Measurements from ENCODE around the gene ARRDC3. TPM values are rescaled to one million over a fixed set of nuclear protein-coding genes. Genes with fewer than 3 reads are reported as not detected.

The ARRDC3 gene, protein sequence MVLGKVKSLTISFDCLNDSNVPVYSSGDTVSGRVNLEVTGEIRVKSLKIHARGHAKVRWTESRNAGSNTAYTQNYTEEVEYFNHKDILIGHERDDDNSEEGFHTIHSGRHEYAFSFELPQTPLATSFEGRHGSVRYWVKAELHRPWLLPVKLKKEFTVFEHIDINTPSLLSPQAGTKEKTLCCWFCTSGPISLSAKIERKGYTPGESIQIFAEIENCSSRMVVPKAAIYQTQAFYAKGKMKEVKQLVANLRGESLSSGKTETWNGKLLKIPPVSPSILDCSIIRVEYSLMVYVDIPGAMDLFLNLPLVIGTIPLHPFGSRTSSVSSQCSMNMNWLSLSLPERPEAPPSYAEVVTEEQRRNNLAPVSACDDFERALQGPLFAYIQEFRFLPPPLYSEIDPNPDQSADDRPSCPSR
- 16.5 TPM for total RNA-seq
- long read RNA-seq, full-length matches to known transcripts, result 6 of 8 reads
- long read RNA-seq, partial matches to known transcripts, result 0 of 8 reads
- long read RNA-seq, other reads (novel, unspliced or antisense), result 2 of 8 reads

DNA sequence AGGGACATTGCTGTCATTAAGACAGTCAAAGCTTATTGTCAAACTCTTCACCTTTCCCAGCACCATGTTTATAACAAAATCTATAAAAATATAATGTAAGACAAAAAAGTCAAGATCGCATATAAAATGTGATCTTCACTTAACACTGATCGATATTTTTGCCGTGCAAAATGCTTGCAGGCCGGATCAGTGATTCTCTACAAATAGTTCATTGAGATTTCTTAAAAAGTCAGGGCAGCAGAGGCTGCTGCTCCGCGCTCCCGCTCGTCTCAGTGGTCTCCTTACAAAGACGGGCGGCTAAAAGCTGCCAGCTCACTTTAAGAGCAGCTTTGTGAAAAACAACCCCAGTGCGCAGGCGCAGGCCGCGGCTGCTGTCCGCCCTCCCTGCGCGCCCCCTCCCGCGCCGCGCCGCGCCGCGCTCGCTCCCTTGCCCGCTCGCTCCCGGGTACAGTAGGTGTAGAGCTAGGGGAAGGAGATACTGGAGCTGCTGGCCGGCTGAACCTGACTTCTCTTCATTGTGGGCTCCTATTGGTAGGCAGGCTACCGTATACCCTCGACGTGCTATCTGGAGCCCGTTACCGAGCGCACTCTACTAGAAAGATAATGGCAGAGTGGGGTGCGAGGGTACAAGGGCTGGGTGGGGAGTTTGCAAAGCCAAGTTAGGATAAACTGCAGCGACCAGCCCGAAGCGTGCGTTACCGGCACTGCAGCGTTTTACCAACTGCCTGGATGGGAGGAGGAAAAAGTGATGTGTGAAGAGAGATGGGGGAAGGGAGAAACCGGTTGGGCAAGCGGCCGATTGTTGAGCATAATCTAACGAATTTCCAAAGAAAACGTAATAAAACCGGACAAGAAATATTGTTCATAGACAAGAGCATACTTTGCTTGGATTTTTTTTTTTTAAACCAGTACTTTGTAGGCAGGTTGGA, at the start of gene ARRDC3:
TSS of gene ARRDC3 (minus strand) at position 291 of the 929 bp plus-strand sequence. CDS start at position 66, 225 bp downstream.
- ATAC-seq (peak; percentile 79), DNase-seq (peak; percentile 99)
- intact Hi-C loops (cut with micrococcal nuclease), result no loop called here

DNA sequence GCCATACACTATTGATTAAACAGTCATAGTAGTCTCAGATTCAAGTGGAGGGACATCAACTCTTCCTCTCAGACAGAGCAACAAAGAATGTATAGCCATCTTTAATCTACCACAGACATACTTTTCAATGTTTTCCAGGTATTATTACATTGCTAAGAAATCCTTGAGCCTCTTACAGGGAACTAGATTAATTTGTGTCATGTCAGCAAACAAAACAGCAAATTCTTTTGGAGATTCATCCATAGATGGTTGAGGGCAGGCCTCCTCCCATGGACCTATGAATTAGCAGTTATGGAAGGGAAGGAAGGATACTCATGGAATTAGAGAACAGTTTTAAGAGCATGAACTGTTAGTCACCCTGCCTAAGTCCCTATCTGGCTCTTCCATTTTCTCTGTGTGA, 47.8 kb upstream of the ARRDC3 start:
- no peak for DNase-seq
- intact Hi-C loops (cut with micrococcal nuclease), result no loop called here
- ATAC-seq, result no peak

DNA sequence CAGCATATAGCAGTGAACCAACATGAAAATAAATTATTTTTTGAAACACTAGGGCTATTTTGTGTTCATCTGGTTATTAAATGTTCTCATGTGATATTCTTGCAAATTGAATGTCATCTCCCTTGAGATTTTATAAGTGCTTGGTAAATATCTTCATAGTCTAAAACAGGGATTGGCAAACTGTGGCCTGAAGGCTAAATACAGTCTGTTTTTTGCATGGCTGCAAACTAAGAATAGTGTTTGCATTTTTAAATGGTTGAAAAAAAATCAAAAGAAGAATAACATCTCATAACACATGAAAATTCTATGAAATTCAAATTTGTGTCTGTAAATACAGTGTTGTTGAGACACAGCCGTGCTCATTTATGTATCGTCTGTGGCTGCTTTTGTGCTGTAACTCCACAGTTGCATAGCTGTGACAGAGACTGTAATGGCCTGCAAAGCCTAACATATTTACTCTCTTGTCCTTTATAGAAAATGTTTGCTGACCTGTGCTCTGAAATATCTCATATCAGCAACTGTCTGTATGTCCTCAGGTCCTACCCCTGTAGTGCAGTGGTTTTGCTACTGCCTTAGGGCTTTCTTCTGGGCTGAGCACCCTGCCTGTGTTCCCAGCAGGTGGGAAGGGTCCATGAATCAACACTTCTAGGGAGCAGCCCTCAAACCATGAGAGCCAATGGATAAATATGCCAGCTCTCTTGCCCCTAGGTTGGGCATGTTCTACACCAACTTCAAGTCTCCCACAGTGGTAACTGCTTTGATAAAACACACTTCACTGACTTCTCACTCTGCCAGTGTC, 41.7 kb upstream of the ARRDC3 start:
- intact Hi-C loops (cut with micrococcal nuclease), result no loop called here
- ATAC-seq, result no peak
- DNase-seq, result no peak

DNA sequence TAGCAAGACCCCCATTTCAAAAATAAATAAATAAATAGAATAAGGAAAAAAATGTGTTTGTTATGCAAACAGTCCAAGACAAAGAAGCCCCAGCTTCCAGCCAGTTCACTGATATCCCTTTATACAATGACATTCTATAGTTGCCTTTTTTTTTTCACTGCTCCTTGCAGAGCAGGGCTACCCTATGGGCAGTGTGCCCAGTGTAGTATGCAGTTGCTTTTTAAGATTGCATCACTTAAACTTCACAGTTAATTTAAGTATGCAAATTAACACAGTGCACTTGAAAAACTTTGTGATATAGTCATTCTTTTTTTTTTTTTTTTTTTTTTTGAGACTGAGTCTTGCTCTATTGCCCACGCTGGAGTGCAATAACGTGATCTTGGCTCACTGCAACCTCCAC, 40.8 kb upstream of the ARRDC3 start:
- DNase-seq (no peak), ATAC-seq (no peak)
- intact Hi-C loops (cut with micrococcal nuclease), result no loop called here

DNA sequence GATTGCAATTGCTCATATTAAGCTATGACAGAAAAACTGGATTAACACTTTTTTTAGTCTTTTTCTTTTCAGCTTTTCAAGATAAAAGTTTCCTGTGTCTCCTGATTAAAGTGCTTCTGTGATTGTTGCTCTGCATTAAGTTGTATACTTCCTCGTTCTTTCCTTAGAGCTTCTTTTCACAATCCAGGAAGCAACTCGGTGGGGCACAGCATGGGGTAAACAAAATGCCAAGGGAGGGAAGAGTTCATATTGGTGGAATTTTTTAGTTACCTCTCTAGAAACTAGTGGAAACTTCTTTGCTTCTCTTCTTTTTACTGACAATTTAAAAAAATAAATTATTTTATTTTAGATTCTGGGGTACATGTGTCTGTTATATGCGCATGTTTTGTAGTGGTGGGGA, 37.8 kb upstream of the ARRDC3 start:
- no peak for DNase-seq
- ATAC-seq, result no peak
- intact Hi-C loops (cut with micrococcal nuclease), result loop anchor here (2.0 kb wide), 1 partner anchor 488 kb away; no protein-coding TSS in a partner anchor

DNA sequence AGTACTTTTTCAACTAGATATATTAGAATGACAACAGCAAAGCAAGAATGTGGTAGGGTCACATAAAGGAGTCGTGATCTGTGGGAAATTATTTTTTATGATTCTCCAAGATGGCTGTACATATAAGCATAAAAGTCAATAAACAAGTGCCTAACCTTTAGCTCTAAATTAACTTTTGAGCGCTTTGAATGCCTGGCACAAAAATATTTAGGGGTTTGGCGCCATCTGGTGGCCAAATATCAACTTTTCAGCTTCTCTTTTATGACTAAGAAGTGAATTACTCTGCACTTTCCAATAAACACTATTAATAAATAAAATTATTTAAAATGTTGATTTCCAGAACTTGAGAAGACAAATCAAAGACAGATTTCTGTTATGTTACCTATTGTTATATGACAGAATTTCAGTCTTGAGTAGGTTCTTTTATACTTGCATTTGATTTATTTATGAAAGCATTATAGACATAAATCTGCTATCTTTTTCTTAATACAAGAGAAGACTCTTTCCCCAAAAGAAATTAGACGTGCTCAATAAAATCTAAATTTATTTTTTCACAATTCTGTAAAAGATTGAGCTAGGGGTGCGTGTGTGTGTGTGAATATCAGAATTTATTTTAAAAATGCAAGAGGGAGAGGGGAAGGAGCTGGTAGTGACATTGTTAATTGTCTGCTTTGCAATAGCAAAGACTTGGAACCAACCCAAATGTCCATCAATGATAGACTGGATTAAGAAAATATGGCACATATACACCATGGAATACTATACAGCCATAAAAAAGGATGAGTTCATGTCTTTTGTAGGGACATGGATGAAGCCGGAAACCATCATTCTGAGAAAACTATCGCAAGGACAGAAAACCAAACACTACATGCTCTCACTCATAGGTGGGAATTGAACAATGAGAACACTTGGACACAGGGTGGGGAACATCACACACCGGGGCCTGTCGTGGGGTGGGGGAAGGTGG, 36.7 kb upstream of the ARRDC3 start:
- intact Hi-C loops (cut with micrococcal nuclease), result loop anchor here (2.0 to 10.0 kb wide), 3 partner anchors 315 to 553 kb away; no protein-coding TSS in a partner anchor

DNA sequence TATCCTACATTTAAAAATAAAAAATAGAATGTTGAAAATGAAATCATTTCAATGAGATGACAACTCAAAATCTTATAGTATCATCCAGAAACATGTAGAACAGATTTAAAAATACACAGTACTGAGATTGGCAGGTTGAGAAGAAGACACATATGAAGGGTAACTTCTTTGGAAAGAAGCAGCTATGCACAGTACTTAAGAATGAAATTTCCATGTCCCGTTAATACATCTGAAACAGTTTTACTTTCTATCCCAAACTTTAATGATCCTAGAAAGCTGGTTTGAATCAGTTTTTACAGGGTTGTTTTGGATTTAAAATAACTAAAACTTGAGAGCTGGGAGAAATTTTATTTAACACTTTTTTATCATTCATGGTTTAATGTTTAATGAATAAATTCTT, 36.0 kb upstream of the ARRDC3 start:
- no peak for ATAC-seq
- intact Hi-C loops (cut with micrococcal nuclease), result loop anchor here (5.0 to 10.0 kb wide), 2 partner anchors 314 to 552 kb away; no protein-coding TSS in a partner anchor
- DNase-seq, result no peak

More for the DNA sequence above, 36.7 kb upstream of the ARRDC3 start:
- DNase-seq (peak; percentile 47), ATAC-seq (no peak)

DNA sequence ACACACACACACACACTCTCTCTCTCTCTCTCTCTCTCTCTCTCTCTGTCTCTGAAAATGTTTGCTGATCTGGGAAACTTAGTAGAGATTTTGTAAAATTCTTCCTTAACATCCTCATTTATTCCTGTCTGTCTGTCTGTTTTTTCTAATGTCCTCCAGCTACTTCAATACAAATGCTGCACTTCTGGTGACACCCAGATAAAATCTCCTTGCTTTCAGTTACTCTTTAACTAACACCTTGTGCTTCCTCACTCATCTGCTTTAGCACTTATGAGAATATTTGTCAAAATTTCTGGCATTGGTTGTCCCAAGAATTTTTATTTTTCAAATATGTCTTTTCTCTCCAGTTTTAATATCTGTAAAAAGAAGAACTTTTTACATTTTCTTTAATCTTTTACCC, 35.0 kb upstream of the ARRDC3 start:
- intact Hi-C loops (cut with micrococcal nuclease), result loop anchor here (5.0 to 10.0 kb wide), 2 partner anchors 313 to 551 kb away; no protein-coding TSS in a partner anchor
- ATAC-seq (no peak), DNase-seq (no peak)

DNA sequence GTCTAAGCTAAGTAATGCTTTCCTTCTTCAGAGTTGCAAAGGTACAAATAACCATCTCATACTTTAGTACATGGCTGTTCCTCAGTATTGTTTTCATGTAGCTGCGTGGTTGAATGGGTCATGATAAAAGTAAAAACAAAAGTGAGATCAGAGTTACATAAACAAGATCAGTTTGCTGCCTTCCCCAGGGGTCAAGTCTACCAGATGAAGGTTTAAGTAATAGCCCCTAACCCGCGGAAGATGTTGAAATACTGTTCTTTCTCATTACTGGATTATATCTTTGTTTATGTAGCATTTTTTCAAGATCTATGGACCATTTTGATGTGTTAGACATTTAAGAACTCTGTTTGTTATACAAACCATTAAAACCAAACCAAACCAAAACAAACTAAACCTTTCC, 34.1 kb upstream of the ARRDC3 start:
- DNase-seq, result no peak
- no peak for ATAC-seq
- intact Hi-C loops (cut with micrococcal nuclease), result loop anchor here (5.0 to 10.0 kb wide), 2 partner anchors 312 to 550 kb away; no protein-coding TSS in a partner anchor

DNA sequence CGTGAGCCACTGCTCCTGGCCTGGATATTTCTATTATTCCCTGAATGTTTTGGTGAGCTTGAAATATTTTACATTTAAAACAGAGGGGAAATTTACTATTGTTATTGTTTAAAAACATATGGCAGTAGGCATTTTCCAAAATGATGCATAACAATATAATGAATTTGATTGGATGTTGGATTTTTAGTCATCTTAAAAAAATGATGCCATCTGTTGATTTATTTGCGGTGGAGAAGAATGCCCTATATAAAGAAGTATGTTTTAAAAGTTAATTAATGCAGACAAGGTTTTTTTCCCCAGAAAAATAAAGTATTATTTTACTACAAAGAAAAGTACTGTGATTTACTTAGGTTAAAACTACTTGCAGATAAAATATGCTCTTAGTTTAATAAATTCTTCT, 33.4 kb upstream of the ARRDC3 start:
- ATAC-seq (no peak), DNase-seq (no peak)
- intact Hi-C loops (cut with micrococcal nuclease), result loop anchor here (5.0 to 10.0 kb wide), 2 partner anchors 312 to 549 kb away; no protein-coding TSS in a partner anchor

DNA sequence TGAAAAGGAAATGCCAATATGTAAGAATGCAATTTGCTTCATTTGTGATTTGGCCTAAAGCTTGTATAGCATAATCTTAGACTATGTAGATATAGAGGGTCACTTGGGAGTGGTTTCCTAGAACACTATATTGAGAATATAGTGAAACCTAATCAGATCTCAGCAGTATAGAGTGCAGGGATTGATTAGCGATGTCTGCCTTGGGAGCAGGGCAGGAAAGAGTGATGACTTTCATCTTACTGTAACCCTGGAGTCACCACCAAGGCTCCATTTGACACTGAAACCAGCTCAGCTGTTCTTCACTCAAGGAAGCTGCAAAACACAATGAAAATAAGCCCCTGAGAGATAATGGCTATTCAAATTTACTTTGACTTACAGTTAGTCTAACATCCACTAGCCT, 26.2 kb upstream of the ARRDC3 start:
- DNase-seq (no peak), ATAC-seq (no peak)
- intact Hi-C loops (cut with micrococcal nuclease), result no loop called here

DNA sequence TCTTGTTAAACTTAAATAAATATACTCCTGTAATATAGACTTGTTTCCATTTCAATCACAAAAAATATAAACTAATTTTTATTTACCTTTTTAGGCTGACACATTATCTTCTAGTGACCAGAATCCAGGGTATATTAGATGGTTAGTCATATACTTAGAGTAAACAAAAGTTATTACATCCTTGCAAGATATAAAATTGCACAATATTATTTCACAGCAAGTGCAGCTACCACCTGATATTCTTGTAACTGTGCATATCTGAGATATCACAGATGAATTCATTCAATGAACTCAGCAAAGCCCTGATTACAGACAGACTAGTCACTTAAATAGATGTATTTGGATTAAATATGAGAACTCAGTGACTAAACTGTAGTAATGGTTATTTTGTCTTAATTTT, 25.6 kb upstream of the ARRDC3 start:
- ATAC-seq (no peak), DNase-seq (no peak)
- intact Hi-C loops (cut with micrococcal nuclease), result no loop called here

DNA sequence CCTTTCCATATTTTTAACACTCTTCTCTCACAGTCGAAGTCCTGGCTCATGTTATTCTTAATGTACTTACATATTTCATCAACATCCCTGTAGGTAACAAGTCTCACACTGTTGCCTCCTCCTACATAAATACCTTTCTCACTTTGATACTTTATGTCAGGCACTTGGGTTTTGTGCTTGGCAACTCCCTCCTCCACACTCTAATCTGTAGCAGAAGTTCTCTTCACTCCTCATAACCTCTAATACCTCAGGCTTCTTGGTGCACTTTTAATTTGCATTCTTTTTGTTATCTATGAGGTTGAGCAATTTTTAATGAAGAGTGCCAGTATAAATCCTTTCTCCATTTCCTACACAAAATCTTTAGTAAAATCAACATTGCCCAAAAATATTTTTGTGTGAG, 24.1 kb upstream of the ARRDC3 start:
- no peak for DNase-seq
- intact Hi-C loops (cut with micrococcal nuclease), result no loop called here
- ATAC-seq, result no peak

DNA sequence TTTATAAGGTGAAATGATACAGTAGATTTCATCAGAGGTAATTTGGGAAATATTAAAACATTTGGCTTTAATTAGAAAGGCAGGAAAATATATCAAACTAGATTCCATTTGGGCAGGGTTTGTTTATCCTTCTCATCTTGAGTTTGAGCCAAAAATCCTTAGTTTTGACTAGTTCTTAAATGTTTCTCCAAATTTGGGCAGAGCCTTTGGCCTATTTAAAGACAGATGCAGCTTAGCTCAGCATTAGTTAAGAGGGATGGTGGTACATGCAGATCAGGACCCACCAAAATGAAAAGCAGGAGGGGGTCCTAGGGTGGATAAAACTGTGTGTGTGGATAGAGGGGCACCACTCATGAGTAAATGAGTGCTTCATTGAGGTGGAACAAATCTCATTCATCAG, 20.3 kb upstream of the ARRDC3 start:
- intact Hi-C loops (cut with micrococcal nuclease), result no loop called here
- no peak for DNase-seq
- no peak for ATAC-seq

DNA sequence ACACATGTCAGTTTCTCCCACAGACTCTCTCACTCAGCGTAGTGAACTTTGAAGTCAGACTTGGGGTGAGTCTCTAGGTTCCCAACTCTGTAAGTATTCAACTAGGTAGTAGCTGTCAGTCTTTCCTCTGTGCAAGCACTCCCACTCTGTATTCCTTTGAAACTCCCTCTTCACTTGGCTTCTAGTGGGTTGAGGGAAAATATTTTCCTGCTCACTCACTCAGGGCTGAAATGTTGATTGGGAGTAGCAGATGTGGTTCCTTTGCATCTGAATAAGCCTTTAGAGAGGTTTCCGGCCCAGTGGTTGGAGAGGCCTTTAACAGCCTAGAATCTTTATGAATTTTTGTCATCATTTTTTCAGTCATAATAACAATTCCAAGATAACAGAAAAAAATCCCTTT, 18.1 kb upstream of the ARRDC3 start:
- DNase-seq (no peak), ATAC-seq (no peak)
- intact Hi-C loops (cut with micrococcal nuclease), result no loop called here

DNA sequence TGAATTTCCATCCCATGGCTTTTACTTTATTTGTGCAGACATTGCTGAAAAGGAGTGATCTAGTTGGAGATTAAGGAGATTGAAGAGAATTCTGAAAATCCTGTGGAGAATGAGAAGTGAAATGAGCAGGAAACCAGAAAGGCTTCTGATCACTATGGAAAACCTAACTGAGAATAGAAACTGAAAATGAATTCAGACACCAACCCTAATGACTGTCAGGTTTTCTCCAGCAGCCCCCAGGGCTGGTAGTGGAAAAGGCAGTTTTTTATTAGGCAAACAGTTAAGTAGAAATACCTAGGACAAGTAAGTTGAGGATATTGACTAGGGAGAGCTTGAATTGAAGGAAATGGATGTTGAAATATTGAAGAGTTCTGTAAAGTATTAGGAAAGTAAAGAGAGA, 14.7 kb upstream of the ARRDC3 start:
- intact Hi-C loops (cut with micrococcal nuclease), result loop anchor here (10.0 kb wide), 1 partner anchor 463 kb away; no protein-coding TSS in a partner anchor
- DNase-seq (no peak), ATAC-seq (no peak)

DNA sequence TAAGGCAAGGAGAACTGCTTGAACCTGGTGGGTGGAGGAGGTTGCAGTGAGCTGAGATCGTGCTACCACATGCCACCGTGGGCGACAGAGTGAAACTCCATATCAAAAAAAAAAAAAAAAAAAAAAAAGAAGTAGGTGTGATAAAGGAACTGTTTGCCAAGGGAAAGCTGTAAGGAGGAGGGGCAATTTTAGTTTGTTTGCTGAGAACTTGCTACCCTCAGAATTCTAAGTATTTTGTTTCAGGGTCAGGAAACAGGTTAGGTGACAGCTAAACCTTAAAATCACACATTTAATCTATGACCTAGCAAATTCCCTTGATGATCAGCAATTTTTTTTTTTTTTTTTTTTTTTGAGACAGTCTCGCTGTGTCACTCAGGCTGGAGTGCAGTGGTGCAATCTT, 7.2 kb upstream of the ARRDC3 start:
- intact Hi-C loops (cut with micrococcal nuclease), result loop anchor here (10.0 kb wide), 1 partner anchor 455 kb away; no protein-coding TSS in a partner anchor
- DNase-seq, result no peak

More for the DNA sequence above, 7.2 kb upstream of the ARRDC3 start:
- ATAC-seq, result no peak

Measured in left ventricle myocardium superior (tissue), 1 donor.